GM12891 (cell line): ENCODE results near the gene ST8SIA2.

Source experiments
- DNase-seq: peaks from one replicate; pipeline ENCODE4 v3.0.0; 2011; ENCODE audit warnings: low spot score; ENCODE audit not compliant: insufficient read length
- FAIRE-seq: peaks from 2 replicates; lab custom pipeline; 2011; peaks lifted over from hg19 to GRCh38; lab: Jason Lieb, UNC
- PAX5 ChIP-seq: IDR thresholded peaks from 2 replicates; pipeline ENCODE4 v1.6.1; 2011; ENCODE audit warnings: low read length, moderate library complexity, mild to moderate bottlenecking; ENCODE audit not compliant: insufficient read depth, severe bottlenecking
- POLR2A ChIP-seq: IDR thresholded peaks from 2 replicates; pipeline ENCODE4 v1.6.1; 2011; ENCODE audit warnings: low read depth, low read length, control low read depth
- POLR2AphosphoS5 ChIP-seq: IDR thresholded peaks from 2 replicates; pipeline ENCODE4 v1.6.1; 2011; ENCODE audit warnings: low read depth, low read length, control low read depth
- POU2F2 ChIP-seq: IDR thresholded peaks from 2 replicates; pipeline ENCODE4 v1.6.1; 2011; ENCODE audit warnings: low read depth, mild to moderate bottlenecking, control low read depth, low read length, moderate library complexity
- SPI1 ChIP-seq: IDR thresholded peaks from 2 replicates; pipeline ENCODE4 v1.6.1; 2011; ENCODE audit warnings: low read depth, low read length, control low read depth
- TAF1 ChIP-seq: IDR thresholded peaks from 2 replicates; pipeline ENCODE4 v1.6.1; 2011; ENCODE audit warnings: low read depth, low read length, control low read depth

ST8SIA2 gene

GRCh38 chr15:92502930-92503857 lies 109.5 kb downstream of the ST8SIA2 start:
- no peak for FAIRE-seq
- TF ChIP-seq SPI1, result no peak
- no peak for TF ChIP-seq POLR2AphosphoS5
- no peak for TF ChIP-seq PAX5
- TF ChIP-seq POU2F2, result no peak
- TF ChIP-seq TAF1, result no peak
- TF ChIP-seq POLR2A, result no peak
- DNase-seq, result no peak

- DNase-seq, result no peak
Observed at GRCh38 chr15:92503889-92504288, 110.2 kb downstream of the ST8SIA2 start.

GRCh38 chr15:92505611-92506010 lies 111.9 kb downstream of the ST8SIA2 start:
- TF ChIP-seq PAX5 (no peak), POU2F2 (no peak), POLR2AphosphoS5 (no peak), TAF1 (no peak), POLR2A (no peak), SPI1 (no peak)
- DNase-seq (no peak), FAIRE-seq (no peak)

More at GRCh38 chr15:92503889-92504288, 110.2 kb downstream of the ST8SIA2 start:
- TF ChIP-seq POLR2AphosphoS5 (no peak), PAX5 (no peak), SPI1 (no peak), TAF1 (no peak), POU2F2 (no peak), POLR2A (no peak)
- no peak for FAIRE-seq

DNA sequence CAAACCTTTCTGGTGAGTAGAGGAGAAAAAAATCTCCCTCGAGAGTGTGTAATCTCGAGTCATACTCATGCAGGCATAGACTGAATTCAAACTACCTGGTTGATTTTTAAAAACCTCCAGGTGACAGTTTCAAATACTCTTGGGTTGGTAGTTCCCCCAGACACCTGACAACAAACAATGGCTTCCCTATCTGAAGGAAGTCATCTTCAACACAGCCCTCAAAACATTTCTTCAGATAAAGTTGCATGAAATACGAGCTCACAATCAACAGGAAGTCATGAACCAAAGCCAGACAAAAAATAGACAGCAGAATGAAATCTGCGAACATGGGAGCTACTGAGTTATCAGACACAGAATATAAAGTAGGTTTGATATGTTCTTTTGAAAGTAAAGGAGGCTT lies 112.8 kb downstream of the ST8SIA2 start:
- TF ChIP-seq POLR2AphosphoS5, result no peak
- TF ChIP-seq POU2F2, result no peak
- no peak for TF ChIP-seq TAF1
- no peak for TF ChIP-seq PAX5
- TF ChIP-seq POLR2A, result no peak
- TF ChIP-seq SPI1, result no peak
- DNase-seq (no peak), FAIRE-seq (no peak)

DNA sequence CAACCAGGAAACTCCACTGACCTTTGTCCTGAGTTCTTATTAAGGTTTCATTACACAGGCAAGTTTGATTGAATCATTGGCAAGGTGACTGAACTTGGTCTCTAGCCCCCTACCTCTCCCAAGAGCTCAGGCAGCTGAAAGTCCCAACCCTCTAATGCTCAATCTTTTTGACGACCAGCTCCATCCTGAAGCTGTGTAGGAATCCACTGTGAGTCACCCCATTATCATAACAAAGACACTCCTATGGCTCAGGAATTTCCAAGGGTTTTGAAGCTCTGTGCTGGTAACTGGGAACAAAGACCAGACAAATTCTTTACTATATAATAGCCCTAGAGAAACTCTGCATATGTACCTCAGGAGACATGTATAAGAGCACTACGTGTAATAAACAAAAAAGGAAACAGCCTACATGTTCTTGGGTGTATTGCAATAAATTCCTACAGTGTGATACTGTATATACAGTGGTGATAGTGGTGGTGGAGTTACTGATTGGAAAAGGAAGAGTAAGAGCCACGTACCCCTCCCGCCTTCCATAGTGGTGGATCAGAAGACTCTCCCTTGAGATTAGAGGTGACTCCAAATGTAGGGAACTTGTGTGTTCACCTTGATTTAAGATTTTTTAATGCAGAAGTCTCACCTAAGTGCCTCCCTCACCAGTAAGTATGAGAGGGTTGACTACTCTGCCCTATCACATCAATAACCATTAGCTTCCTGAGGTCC lies 116.6 kb downstream of the ST8SIA2 start:
- no peak for FAIRE-seq
- TF ChIP-seq POU2F2 (no peak), SPI1 (no peak), PAX5 (no peak), POLR2A (no peak), TAF1 (no peak), POLR2AphosphoS5 (no peak)
- DNase-seq, result no peak
